ENCODE results near the gene KCNK6.

GRCh38 chr19:38331728-38332127 is 12.1 kb downstream of the KCNK6 start:
- TF ChIP-seq CTCF (IDR thresholded peaks at IDR 0.05) (no peak), POLR2A (IDR thresholded peaks at IDR 0.05) (no peak)
